Astrocyte of the spinal cord (primary cell): Measurements from ENCODE around the gene GYPE.
"Not testable (repeated sequence)": the region's sequence is repeated elsewhere in the genome, so short reads cannot be mapped to it uniquely, and the experiment has no call there.

ENCODE experiments used
- DNase-seq: peaks from one replicate; pipeline ENCODE4 v3.0.0; 2011; ENCODE audit warnings: low read depth, low spot score
- H3K4me3 ChIP-seq: 2 replicates; pipeline ENCODE4 v1.5.1; 2011; ENCODE audit warnings: low read depth, mild to moderate bottlenecking, low read length, moderate library complexity
- in situ Hi-C: cut with HindIII; loops from 2 replicates; pipeline ENCODE4 v1.10.0; 2017; ENCODE audit warnings: low sequenced_read_pairs
- TF ChIP-seq, protein P1 (sequence below): IDR thresholded peaks from 2 replicates; pipeline ENCODE4 v1.5.1; 2012; ENCODE audit warnings: low read depth, mild to moderate bottlenecking, low read length, inconsistent platforms

The GYPE gene

GRCh38 chr4:143907811-143908210 lies 2.5 kb upstream of the GYPE start:
- TF ChIP-seq, protein P1, sequence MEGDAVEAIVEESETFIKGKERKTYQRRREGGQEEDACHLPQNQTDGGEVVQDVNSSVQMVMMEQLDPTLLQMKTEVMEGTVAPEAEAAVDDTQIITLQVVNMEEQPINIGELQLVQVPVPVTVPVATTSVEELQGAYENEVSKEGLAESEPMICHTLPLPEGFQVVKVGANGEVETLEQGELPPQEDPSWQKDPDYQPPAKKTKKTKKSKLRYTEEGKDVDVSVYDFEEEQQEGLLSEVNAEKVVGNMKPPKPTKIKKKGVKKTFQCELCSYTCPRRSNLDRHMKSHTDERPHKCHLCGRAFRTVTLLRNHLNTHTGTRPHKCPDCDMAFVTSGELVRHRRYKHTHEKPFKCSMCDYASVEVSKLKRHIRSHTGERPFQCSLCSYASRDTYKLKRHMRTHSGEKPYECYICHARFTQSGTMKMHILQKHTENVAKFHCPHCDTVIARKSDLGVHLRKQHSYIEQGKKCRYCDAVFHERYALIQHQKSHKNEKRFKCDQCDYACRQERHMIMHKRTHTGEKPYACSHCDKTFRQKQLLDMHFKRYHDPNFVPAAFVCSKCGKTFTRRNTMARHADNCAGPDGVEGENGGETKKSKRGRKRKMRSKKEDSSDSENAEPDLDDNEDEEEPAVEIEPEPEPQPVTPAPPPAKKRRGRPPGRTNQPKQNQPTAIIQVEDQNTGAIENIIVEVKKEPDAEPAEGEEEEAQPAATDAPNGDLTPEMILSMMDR: peak; percentile 46
- DNase-seq, in situ Hi-C loops, H3K4me3 ChIP-seq: not testable (repeated sequence)

- in situ Hi-C loops, DNase-seq, H3K4me3 ChIP-seq: not testable (repeated sequence)
Measured at GRCh38 chr4:143904431-143904830, 928 bp downstream of the GYPE start.

DNA sequence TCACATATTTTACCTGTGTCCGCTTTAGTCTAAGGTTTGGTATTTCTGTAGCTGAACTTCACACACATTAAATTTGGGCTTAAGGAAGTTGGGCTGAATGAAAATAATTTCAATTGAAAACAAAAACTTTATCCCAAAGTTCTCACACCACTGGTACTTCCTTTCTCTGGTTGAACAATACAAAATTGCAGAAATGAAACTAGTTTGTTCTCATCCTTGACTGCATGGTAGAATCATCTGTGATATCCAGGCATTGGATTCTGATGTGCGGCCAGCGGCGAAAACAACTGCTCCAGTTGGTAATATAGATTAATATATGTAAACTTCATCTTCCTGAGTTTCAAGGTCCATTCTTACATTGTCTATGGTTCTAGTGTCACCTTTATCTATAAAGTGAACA lies 15.0 kb downstream of the GYPE start:
- H3K4me3 ChIP-seq, DNase-seq, in situ Hi-C loops: not testable (repeated sequence)

DNA sequence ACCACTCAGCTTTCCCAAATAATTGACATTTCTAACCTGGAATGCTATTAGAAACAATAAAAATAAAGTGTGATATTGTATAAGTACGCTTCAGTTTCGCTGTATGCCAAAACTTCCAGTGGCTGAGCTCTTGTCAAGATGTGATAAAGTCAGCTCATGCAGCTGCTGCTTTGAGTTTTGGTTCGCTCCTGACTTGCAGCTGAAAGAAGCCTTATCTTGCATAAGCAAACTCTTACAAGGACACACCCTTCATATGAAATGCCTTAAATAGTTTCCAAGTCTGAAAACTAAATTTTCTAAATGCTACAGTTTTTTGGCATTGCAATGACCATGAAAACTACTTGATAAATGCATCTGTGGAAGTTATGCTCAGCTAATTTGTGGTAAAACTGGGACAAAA lies 17.2 kb downstream of the GYPE start:
- H3K4me3 ChIP-seq, in situ Hi-C loops, DNase-seq: not testable (repeated sequence)

DNA sequence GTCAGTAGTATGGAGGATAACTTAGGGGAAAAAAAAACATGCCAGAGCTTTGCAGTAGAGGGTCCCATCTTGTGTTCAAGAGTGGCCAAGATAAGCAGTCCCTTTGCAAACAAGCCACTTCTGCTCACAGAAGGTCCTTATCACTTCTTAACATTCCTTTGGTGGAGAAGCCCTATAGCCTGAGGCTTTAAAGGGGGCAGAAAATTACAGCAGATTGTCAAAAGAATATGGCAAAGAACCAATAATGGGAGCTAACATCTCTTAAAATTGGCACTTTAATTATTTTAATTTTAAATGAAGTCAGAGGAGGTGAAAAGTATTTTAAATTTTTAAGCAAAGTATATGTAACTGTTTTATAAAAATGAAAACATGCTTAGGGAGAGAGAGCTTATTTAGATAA lies 20.4 kb downstream of the GYPE start:
- DNase-seq, in situ Hi-C loops: not testable (repeated sequence)

GRCh38 chr4:143883529-143883928 lies 21.8 kb downstream of the GYPE start:
- DNase-seq: no peak
- TF ChIP-seq, protein P1: no peak
- no peak overlapping the region for H3K4me3 ChIP-seq
- in situ Hi-C loops: no loop called here

More for the DNA sequence above, 20.4 kb downstream of the GYPE start:
- H3K4me3 ChIP-seq: not testable (repeated sequence)

- DNase-seq: no peak
- TF ChIP-seq, protein P1: no peak
- no peak overlapping the region for H3K4me3 ChIP-seq
- in situ Hi-C loops: no loop called here
Measured at GRCh38 chr4:143882892-143883291, 22.5 kb downstream of the GYPE start.

DNA sequence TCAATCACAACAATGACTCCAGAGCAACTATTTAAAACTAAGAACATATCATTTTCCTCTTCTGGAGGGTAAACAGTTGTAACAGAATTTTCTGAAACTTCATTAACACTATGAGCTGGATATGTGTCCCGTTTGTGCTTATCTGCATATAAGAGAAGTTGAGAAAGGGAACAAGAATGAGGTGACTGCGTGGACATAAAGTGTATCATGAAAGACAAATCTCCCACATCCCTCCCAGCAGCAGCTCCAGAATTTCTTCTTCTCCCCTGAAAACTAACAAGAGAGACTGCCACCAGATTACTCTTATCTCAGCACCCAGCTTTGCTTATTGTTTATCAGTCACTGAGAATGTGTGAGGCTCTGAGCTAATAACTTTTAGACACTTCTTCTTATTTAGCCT lies 25.8 kb downstream of the GYPE start:
- in situ Hi-C loops, H3K4me3 ChIP-seq, DNase-seq: not testable (repeated sequence)

DNA sequence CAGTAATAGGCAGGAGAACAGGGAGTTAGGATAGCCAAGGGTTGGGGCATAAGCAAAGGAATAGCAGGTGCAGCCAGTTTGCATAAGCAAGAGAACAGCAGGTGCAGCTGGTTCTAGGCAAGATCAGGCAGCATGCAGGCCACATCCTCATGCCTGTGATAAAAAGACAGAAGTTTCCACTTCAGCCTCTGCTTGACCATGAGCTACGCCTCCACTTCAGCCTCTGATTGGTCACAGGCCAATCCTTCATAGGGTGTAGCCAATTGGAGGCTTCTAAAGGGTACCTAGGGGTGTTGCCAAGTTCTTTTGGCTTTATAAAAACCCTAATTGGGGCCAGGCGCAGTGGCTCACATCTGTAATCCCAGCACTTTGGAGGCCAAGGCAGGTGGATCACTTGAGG lies 30.0 kb downstream of the GYPE start:
- DNase-seq, in situ Hi-C loops, H3K4me3 ChIP-seq: not testable (repeated sequence)

- H3K4me3 ChIP-seq, DNase-seq, in situ Hi-C loops: not testable (repeated sequence)
Measured at GRCh38 chr4:143870523-143871268, 34.7 kb downstream of the GYPE start.

- H3K4me3 ChIP-seq, DNase-seq, in situ Hi-C loops: not testable (repeated sequence)
Measured at GRCh38 chr4:143869925-143870324, 35.4 kb downstream of the GYPE start.

DNA sequence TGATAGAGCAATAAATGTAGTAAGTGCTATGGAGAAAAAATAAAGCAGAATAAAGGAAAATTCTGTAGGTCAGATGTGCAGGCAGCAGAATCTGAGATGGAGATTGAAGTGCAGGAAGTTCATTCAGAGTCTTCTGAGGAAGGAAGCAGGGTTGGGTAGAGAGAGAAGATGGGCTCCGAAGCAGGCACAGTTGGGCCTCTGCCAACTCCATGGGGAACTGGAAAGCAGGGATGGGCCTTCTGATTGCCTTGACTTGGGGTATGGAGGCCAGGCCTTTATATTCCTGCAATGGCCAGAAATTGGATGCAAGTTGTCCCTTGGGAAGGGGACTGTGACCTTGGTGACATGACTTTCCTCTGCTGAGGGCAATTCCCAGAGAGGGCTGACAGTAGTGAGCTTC lies 42.6 kb downstream of the GYPE start:
- DNase-seq: not testable (repeated sequence)

More for the DNA sequence above, 42.6 kb downstream of the GYPE start:
- in situ Hi-C loops, H3K4me3 ChIP-seq: not testable (repeated sequence)
